ENCODE measurements around the gene DNAH17. TPM values are rescaled to one million over a fixed set of nuclear protein-coding genes. Genes with fewer than 3 reads are reported as not detected.

DNAH17 gene
- total and polyA plus RNA-seq, 4 experiments from 2014 or later = 0.49 to 1.0 (median 0.78) TPM; not detected in 1

GRCh38 chr17:78419970-78420815 is 157.0 kb downstream of the DNAH17 start:
- H3K27me3 ChIP-seq (ENCODE audit: insufficient read depth, low read length) = no peaks in the 10 kb centered on the region
- no peak overlapping the region for H3K27ac ChIP-seq (ENCODE audit: low read depth, low read length)
- H3K27ac Mint-ChIP-seq = peak overlapping the region in 1 of 7 donors; percentile 19
- H3K4me1 ChIP-seq (ENCODE audit: insufficient read depth, low read length) = peaks cover 24% of the 10 kb centered on the region
- peak overlapping the region in 1 of 8 donors; percentile 24 for H3K4me3 Mint-ChIP-seq
- H3K27me3 Mint-ChIP-seq = no peaks in the 10 kb centered on the region
- H3K4me1 Mint-ChIP-seq = peaks cover 12 to 36% (median 25%) of the 10 kb centered on the region in 4 donors
- no peak for DNase-seq
- H3K9me3 ChIP-seq (ENCODE audit: control insufficient read depth in 1 of 2, low read length in 2 of 2) = no peaks in the 10 kb centered on the region
- intact Hi-C loops (cut with micrococcal nuclease) = loop anchor here (5.0 kb wide), 1 partner anchor 38 kb away; no protein-coding TSS in a partner anchor
- no peaks in the 10 kb centered on the region for H3K9me3 Mint-ChIP-seq
- ChIA-PET CTCF (ENCODE audit: partially characterized antibody) (interaction anchor here (0.6 to 8.7 kb wide), 13 partner anchors 19 to 335 kb away, joined by 3 to 87 read pairs (median 6); partner anchors contain the start of gene SOCS3), POLR2A (ENCODE audit: partially characterized antibody) (interaction anchor here (2.5 to 4.1 kb wide), 2 partner anchors 60 to 169 kb away, joined by 12 to 30 read pairs; partner anchors contain the start of gene SOCS3)
- no peak overlapping the region for H3K4me3 ChIP-seq (ENCODE audit: low read length in 2 of 2)
- peaks cover 33 to 53% of the 10 kb centered on the region in 2 donors for H3K36me3 Mint-ChIP-seq
- peaks cover 63% of the 10 kb centered on the region for H3K36me3 ChIP-seq (ENCODE audit: insufficient read depth, low read length)

GRCh38 chr17:78418326-78419026 is 158.7 kb downstream of the DNAH17 start:
- H3K4me3 Mint-ChIP-seq = peak overlapping the region in 1 of 8 donors; percentile 21
- no peaks in the 10 kb centered on the region for H3K9me3 ChIP-seq (ENCODE audit: control insufficient read depth in 1 of 2, low read length in 2 of 2)
- H3K4me3 ChIP-seq (ENCODE audit: low read length in 2 of 2) = no peak overlapping the region
- H3K4me1 Mint-ChIP-seq = peaks cover 27 to 54% (median 42%) of the 10 kb centered on the region in 4 donors
- H3K27ac Mint-ChIP-seq = peak overlapping the region in 3 of 7 donors; percentile 25 to 51 (median 38)
- H3K27ac ChIP-seq (ENCODE audit: low read depth, low read length) = no peak overlapping the region
- ChIA-PET CTCF (ENCODE audit: partially characterized antibody) (interaction anchor here (0.7 to 8.7 kb wide), 6 partner anchors 8 to 334 kb away, joined by 3 to 87 read pairs (median 40); partner anchors contain the start of gene SOCS3), POLR2A (ENCODE audit: partially characterized antibody) (interaction anchor here (0.6 kb wide), 1 partner anchor 74 kb away, joined by 3 read pairs; no protein-coding TSS in a partner anchor)
- H3K36me3 Mint-ChIP-seq = peaks cover 25 to 48% of the 10 kb centered on the region in 2 donors
- no peak for DNase-seq
- H3K36me3 ChIP-seq (ENCODE audit: insufficient read depth, low read length) = peaks cover 45% of the 10 kb centered on the region
- H3K27me3 Mint-ChIP-seq = no peaks in the 10 kb centered on the region
- no peaks in the 10 kb centered on the region for H3K27me3 ChIP-seq (ENCODE audit: insufficient read depth, low read length)
- intact Hi-C loops (cut with micrococcal nuclease) = no loop called here
- H3K4me1 ChIP-seq (ENCODE audit: insufficient read depth, low read length) = peaks cover 41% of the 10 kb centered on the region
- peaks cover 0 to 2% (median 0%) of the 10 kb centered on the region in 8 donors for H3K9me3 Mint-ChIP-seq

GRCh38 chr17:78417531-78417909 is 159.7 kb downstream of the DNAH17 start:
- Mint-ChIP-seq H3K9me3 (peaks cover 0 to 2% (median 0%) of the 10 kb centered on the region in 8 donors), H3K27me3 (no peaks in the 10 kb centered on the region), H3K4me3 (peak overlapping the region in 1 of 8 donors; percentile 59), H3K4me1 (peaks cover 34 to 63% (median 52%) of the 10 kb centered on the region in 4 donors), H3K27ac (peak overlapping the region in 4 of 7 donors; percentile 59 to 95 (median 77)), H3K36me3 (peaks cover 22 to 45% of the 10 kb centered on the region in 2 donors)
- Histone ChIP-seq H3K4me1 (ENCODE audit: insufficient read depth, low read length) (peaks cover 51% of the 10 kb centered on the region), H3K4me3 (ENCODE audit: low read length in 2 of 2) (no peak overlapping the region), H3K27ac (ENCODE audit: low read depth, low read length) (no peak overlapping the region), H3K36me3 (ENCODE audit: insufficient read depth, low read length) (peaks cover 39% of the 10 kb centered on the region), H3K9me3 (ENCODE audit: control insufficient read depth in 1 of 2, low read length in 2 of 2) (no peaks in the 10 kb centered on the region), H3K27me3 (ENCODE audit: insufficient read depth, low read length) (no peaks in the 10 kb centered on the region)
- DNase-seq = no peak
- POLR2A ChIA-PET (ENCODE audit: partially characterized antibody) = interaction anchor here (0.7 to 1.4 kb wide), 3 partner anchors 14 to 166 kb away, joined by 3 to 4 read pairs (median 4); no protein-coding TSS in a partner anchor
- intact Hi-C loops (cut with micrococcal nuclease) = no loop called here
- CTCF ChIA-PET (ENCODE audit: partially characterized antibody) = interaction anchor here (1.0 to 7.2 kb wide), 4 partner anchors 26 to 167 kb away, joined by 3 to 87 read pairs (median 39); no protein-coding TSS in a partner anchor

- intact Hi-C loops (cut with micrococcal nuclease) = no loop called here
- peaks cover 19 to 40% of the 10 kb centered on the region in 2 donors for H3K36me3 Mint-ChIP-seq
Observed at GRCh38 chr17:78416791-78417530, 160.2 kb downstream of the DNAH17 start.

GRCh38 chr17:78415821-78416711 is 161.1 kb downstream of the DNAH17 start:
- Mint-ChIP-seq H3K27me3 (no peaks in the 10 kb centered on the region), H3K9me3 (peaks cover 0 to 2% (median 0%) of the 10 kb centered on the region in 8 donors), H3K27ac (peak overlapping the region in 6 of 7 donors; percentile 25 to 95 (median 69)), H3K4me1 (peaks cover 37 to 70% (median 55%) of the 10 kb centered on the region in 4 donors), H3K36me3 (peaks cover 16 to 34% of the 10 kb centered on the region in 2 donors), H3K4me3 (peak overlapping the region in 5 of 8 donors; percentile 20 to 54 (median 38))
- ChIA-PET CTCF (ENCODE audit: partially characterized antibody) (interaction anchor here (0.8 to 7.2 kb wide), 6 partner anchors 15 to 281 kb away, joined by 3 to 75 read pairs (median 3); no protein-coding TSS in a partner anchor), POLR2A (ENCODE audit: partially characterized antibody) (interaction anchor here (1.1 to 1.4 kb wide), 4 partner anchors 16 to 102 kb away, joined by 3 read pairs; no protein-coding TSS in a partner anchor)
- Histone ChIP-seq H3K27ac (ENCODE audit: low read depth, low read length) (peak overlapping the region; percentile 57), H3K4me1 (ENCODE audit: insufficient read depth, low read length) (peaks cover 61% of the 10 kb centered on the region), H3K9me3 (ENCODE audit: control insufficient read depth in 1 of 2, low read length in 2 of 2) (no peaks in the 10 kb centered on the region), H3K4me3 (ENCODE audit: low read length in 2 of 2) (no peak overlapping the region), H3K27me3 (ENCODE audit: insufficient read depth, low read length) (no peaks in the 10 kb centered on the region), H3K36me3 (ENCODE audit: insufficient read depth, low read length) (peaks cover 27% of the 10 kb centered on the region)
- DNase-seq = no peak
- intact Hi-C loops (cut with micrococcal nuclease) = no loop called here

More at GRCh38 chr17:78416791-78417530, 160.2 kb downstream of the DNAH17 start:
- DNase-seq = no peak
- H3K9me3 ChIP-seq (ENCODE audit: control insufficient read depth in 1 of 2, low read length in 2 of 2) = no peaks in the 10 kb centered on the region
- H3K4me3 Mint-ChIP-seq = peak overlapping the region in 6 of 8 donors; percentile 11 to 59 (median 38)
- H3K27ac Mint-ChIP-seq = peak overlapping the region in 6 of 7 donors; percentile 59 to 95 (median 72)
- ChIA-PET POLR2A (ENCODE audit: partially characterized antibody) (interaction anchor here (0.7 to 1.4 kb wide), 5 partner anchors 15 to 166 kb away, joined by 3 to 4 read pairs (median 3); no protein-coding TSS in a partner anchor), CTCF (ENCODE audit: partially characterized antibody) (interaction anchor here (0.8 to 7.2 kb wide), 8 partner anchors 14 to 282 kb away, joined by 3 to 75 read pairs (median 3); no protein-coding TSS in a partner anchor)
- H3K36me3 ChIP-seq (ENCODE audit: insufficient read depth, low read length) = peaks cover 34% of the 10 kb centered on the region
- H3K27me3 Mint-ChIP-seq = no peaks in the 10 kb centered on the region
- H3K27me3 ChIP-seq (ENCODE audit: insufficient read depth, low read length) = no peaks in the 10 kb centered on the region
- H3K4me1 Mint-ChIP-seq = peaks cover 37 to 65% (median 55%) of the 10 kb centered on the region in 4 donors
- H3K4me3 ChIP-seq (ENCODE audit: low read length in 2 of 2) = no peak overlapping the region
- no peak overlapping the region for H3K27ac ChIP-seq (ENCODE audit: low read depth, low read length)
- H3K4me1 ChIP-seq (ENCODE audit: insufficient read depth, low read length) = peaks cover 57% of the 10 kb centered on the region
- H3K9me3 Mint-ChIP-seq = peaks cover 0 to 2% (median 0%) of the 10 kb centered on the region in 8 donors
